Measurements from ENCODE around the gene AOX1.

DNA sequence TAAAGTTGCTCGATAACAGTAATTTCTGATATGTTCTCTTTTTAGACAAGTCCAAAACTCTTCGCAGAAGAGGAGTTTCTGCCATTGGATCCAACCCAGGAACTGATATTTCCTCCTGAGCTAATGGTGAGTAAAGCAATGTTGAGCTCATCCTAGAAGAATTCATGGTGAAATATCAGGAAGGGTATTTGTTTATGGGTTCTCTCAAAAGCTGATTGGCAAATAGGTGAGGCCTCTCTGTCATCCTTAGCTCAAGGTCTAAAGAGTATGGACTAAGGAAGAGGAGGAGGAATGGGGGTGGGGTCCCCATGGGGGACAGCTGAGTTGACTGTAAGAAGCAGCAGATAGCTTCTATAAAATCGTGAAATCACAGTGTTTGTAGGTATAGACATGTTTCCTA lies 18.2 kb downstream of the AOX1 start:
- TF ChIP-seq, protein P1, sequence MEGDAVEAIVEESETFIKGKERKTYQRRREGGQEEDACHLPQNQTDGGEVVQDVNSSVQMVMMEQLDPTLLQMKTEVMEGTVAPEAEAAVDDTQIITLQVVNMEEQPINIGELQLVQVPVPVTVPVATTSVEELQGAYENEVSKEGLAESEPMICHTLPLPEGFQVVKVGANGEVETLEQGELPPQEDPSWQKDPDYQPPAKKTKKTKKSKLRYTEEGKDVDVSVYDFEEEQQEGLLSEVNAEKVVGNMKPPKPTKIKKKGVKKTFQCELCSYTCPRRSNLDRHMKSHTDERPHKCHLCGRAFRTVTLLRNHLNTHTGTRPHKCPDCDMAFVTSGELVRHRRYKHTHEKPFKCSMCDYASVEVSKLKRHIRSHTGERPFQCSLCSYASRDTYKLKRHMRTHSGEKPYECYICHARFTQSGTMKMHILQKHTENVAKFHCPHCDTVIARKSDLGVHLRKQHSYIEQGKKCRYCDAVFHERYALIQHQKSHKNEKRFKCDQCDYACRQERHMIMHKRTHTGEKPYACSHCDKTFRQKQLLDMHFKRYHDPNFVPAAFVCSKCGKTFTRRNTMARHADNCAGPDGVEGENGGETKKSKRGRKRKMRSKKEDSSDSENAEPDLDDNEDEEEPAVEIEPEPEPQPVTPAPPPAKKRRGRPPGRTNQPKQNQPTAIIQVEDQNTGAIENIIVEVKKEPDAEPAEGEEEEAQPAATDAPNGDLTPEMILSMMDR (conservative IDR thresholded peaks at IDR 0.05): no peak
- no peak for TF ChIP-seq EZH2 (IDR thresholded peaks at IDR 0.05; ENCODE audit: low read depth)

Measured in PC-9 (cell line).